ENCODE data around the gene RPUSD4.

The RPUSD4 gene

GRCh38 chr11:126185259-126186024 lies 26.0 kb downstream of the RPUSD4 start:
- in situ Hi-C loops (cut with HindIII; ENCODE audit: low sequenced_read_pairs), result no loop called here

- in situ Hi-C loops (cut with HindIII; ENCODE audit: low sequenced_read_pairs), result no loop called here
Observed at GRCh38 chr11:126182787-126183445, 28.5 kb downstream of the RPUSD4 start.

DNA sequence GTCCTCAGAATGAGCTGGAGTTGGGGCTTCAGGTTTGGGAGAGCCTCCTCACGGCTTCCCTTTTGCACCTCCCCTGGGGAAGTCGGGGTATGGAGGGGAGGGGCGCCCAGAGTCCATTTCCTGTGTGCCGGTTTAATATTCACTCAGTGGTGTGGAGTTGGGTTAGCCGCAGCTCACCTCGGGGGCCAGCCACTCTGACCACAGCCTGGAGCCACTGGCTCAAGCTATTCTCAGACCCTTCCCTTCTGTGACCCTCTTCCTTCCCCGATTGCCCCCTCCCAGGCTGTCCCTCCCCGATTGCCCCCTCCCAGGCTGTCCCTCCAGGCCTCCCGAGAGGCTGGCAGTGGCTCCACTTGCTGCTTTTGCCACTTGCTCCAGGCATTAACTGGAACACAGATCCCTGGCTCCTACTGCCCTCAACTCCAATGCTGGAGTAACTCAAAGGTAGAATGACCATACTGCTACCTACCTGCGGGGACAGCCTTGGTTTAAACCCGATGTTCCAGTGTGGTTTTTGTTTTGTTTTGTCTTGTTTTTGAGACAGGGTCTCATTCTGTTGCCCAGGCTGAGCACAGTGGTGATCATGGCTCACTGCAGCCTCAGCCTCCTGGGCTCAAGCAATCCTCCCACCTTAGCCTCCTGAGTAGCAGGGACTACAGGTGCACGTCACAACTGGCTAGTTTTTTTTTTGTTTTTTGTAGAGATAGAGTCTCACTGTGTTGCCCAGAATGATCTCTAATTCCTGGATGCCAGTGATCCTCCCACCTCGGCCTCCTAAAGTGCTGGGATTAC lies 29.3 kb downstream of the RPUSD4 start:
- in situ Hi-C loops (cut with HindIII; ENCODE audit: low sequenced_read_pairs), result no loop called here

DNA sequence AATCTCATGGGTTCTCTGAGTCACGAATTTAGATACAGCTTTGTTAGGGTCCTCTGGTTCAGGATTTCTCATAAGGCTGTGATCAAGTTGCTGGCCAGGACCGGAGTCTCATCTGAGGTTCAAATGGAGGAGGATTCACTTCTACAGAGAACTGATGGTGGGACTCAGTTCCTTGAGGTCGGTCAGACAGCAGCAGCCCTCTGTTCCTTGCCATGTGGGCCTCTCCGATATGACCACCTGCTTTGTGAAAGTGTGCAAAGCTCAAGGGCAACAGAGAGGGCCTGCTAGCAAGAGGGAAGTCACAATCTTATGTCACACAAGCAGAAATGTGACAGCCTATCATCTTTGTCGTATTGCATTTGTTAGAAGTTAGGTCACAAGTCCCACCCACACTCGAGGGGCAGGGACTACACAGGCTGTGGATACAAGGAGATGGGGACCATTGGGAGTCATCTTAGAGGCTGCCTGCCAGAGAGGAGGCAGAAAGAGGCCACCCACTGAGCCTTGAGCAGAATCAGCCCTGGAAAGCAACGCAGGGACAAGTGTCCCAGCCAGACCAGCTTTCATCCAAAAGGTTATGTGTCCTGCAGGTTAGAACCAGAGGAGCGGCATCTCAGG lies 34.5 kb downstream of the RPUSD4 start:
- in situ Hi-C loops (cut with HindIII; ENCODE audit: low sequenced_read_pairs), result no loop called here

DNA sequence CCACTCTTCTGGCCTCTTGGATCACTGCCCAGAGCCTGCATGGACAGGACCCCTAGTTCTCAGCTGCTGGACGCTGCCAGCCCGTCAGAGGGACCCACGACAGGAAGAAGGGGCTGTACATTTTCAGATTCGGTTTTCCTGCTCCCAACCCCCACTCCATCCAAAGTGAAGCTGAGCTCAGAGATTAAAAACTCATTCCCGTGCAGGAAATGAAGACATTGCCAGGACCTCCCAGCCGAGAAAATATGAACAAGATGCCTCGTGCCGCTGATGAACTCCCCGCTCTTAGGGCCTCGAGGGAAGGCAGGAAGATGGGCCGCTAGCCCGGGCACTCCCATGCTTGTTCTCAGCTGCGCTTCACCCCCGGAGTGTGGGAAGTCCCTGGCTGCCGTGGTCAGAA lies 36.1 kb downstream of the RPUSD4 start:
- in situ Hi-C loops (cut with HindIII; ENCODE audit: low sequenced_read_pairs), result no loop called here

- in situ Hi-C loops (cut with HindIII; ENCODE audit: low sequenced_read_pairs), result no loop called here
Observed at GRCh38 chr11:126174816-126175215, 36.6 kb downstream of the RPUSD4 start.

DNA sequence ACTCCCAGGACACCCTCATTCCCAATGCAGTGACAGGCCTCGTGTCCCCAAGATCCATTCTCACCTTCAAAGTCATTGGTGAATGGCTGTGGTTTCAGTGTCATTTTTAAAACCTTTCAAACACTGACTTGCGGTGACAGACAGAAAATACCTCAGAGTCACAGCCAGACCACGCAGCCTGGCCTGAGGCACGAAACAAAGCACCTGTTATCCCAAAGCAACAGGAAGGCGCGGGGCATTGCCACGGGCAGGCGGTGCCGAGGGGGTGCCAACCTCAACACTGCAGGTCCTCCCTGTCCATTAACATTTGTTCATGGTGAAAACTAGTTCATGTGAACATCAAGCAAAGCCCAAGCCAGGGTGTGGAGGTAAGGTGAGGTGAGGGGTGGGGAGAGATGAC lies 38.2 kb downstream of the RPUSD4 start:
- in situ Hi-C loops (cut with HindIII; ENCODE audit: low sequenced_read_pairs), result no loop called here

- in situ Hi-C loops (cut with HindIII; ENCODE audit: low sequenced_read_pairs), result no loop called here
Observed at GRCh38 chr11:126172596-126173038, 38.8 kb downstream of the RPUSD4 start.

DNA sequence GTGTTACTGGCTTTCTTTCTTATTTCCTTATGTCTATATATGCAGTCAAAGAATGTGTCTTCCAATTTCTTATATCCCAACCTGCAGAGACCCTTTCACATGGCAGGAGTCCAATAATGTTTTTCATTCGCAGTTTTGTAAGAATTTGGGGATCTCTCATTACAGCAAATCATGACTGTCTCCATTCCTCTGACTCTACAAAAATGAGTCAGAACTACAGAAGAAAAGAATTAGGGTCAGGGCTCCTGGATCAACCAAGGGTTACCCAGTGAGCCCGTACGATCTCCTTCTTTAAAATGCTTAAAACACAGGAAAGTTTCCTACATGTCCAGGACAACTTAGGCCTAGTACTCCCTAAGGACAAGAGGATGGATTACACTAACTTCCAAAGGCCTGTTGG lies 42.2 kb downstream of the RPUSD4 start:
- in situ Hi-C loops (cut with HindIII; ENCODE audit: low sequenced_read_pairs), result no loop called here

DNA sequence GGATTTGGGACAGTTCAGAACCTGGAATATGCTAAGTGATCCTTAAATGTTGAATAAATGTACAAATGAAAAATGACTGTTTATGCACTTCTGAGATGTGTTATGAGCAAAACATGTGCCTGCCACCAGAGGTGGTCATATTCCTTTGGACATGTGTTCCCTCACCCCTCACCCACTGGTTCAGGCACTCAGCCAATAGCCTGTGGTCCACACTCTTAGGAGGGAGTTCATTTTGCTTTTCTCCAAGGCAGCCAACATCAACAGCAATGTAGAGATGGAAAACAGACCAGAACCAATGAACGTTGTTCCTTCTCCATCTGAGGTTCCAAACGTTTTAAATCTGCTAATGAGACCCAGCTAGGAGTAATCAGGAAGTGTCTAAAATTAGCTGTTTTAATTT lies 44.0 kb downstream of the RPUSD4 start:
- in situ Hi-C loops (cut with HindIII; ENCODE audit: low sequenced_read_pairs), result no loop called here

DNA sequence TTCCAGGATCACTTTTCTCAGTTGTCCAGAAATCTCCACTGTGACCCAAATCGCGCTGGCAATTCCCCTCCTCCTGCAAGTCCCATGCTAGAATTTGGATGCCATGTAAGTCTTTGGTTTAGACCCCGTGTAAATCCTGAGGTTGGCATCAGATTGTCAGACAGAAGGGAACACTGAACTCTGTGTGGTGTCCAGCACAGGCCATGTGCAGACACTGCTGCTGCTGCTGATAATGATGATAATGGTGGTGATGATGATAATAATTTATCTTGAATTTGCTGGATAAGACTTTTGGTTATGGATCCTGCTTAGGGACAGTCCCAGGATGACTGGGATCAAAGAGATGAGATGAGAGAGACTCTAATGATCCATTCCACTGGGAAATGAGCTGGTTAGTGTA lies 45.0 kb downstream of the RPUSD4 start:
- in situ Hi-C loops (cut with HindIII; ENCODE audit: low sequenced_read_pairs), result no loop called here

DNA sequence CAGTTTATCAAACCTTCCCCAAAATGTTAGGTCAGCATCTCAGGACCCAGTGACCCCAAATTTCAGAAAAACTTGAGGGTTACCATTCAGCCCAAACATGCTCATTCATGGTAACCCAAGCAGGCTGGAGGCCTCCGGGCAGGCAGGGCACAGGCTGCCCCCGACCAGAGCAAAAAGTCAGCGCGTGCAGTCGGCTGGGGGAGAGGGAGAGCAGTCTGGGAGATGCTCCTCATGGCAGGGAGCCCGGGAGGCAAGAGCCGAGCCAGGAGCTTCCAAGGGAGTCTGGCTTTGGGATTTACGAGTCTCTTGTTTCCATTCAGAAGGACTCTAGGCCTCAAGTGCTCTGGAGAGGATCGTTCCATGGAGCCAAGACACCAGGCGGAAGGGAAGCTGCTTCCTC lies 45.7 kb downstream of the RPUSD4 start:
- in situ Hi-C loops (cut with HindIII; ENCODE audit: low sequenced_read_pairs), result no loop called here

- in situ Hi-C loops (cut with HindIII; ENCODE audit: low sequenced_read_pairs), result no loop called here
Observed at GRCh38 chr11:126165311-126165720, 46.1 kb downstream of the RPUSD4 start.

DNA sequence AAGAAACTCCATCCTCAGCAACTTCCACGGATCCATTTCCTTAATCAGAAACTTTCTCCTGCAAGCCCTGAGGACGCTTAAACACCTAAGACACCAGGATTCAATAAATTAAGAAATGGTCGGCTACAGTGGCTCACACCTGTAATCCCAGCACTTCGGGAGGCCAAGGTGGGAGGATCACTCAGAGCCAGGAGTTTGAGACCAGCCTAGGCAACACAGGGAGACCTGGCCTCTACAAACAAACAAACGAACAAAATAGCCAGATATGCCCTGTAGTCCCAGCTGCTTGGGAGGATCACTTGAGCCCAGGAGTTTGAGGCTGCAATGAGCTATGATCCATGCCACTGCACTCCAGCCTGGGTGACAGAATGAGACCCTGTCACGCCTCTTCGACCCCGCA lies 46.7 kb downstream of the RPUSD4 start:
- in situ Hi-C loops (cut with HindIII; ENCODE audit: low sequenced_read_pairs), result no loop called here

DNA sequence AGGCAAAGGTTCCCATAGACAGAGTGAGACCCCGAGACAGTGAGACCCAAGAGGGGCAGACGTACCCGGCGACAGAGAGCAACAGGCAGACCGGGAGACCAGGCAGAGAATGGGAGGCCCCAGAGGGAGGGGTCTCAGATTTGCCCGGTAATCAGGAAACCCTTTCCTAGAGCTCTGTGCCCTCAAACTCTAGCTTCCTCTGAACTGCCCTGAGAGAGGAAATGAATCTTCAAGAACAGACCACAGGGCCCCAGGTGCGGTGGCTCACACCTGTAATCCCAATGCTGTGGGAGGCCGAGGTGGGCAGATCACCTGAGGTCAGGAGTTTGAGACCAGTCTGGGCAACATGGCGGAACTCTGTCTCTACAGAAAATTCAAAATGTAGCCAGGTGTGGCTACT lies 47.7 kb downstream of the RPUSD4 start:
- in situ Hi-C loops (cut with HindIII; ENCODE audit: low sequenced_read_pairs), result no loop called here

- in situ Hi-C loops (cut with HindIII; ENCODE audit: low sequenced_read_pairs), result no loop called here
Observed at GRCh38 chr11:126163074-126163700, 48.3 kb downstream of the RPUSD4 start.

- in situ Hi-C loops (cut with HindIII; ENCODE audit: low sequenced_read_pairs), result no loop called here
Observed at GRCh38 chr11:126162306-126163030, 49.0 kb downstream of the RPUSD4 start.

GRCh38 chr11:126161023-126161391 lies 50.4 kb downstream of the RPUSD4 start:
- in situ Hi-C loops (cut with HindIII; ENCODE audit: low sequenced_read_pairs), result no loop called here

- in situ Hi-C loops (cut with HindIII; ENCODE audit: low sequenced_read_pairs), result no loop called here
Observed at GRCh38 chr11:126160345-126161022, 51.0 kb downstream of the RPUSD4 start.

Measured in DLD1 (cell line).